Ishikawa (cell line): ENCODE results near the gene NDFIP1.

Source experiments
- CEBPB ChIP-seq: IDR thresholded peaks from 2 replicates; pipeline ENCODE4 v1.6.1; 2012
- CREB1 ChIP-seq: IDR thresholded peaks from 2 replicates; pipeline ENCODE4 v1.6.1; 2012; ENCODE audit warnings: low read depth
- EGR1 ChIP-seq: IDR thresholded peaks from 2 replicates; pipeline ENCODE4 v1.6.1; 2012
- EP300 ChIP-seq: IDR thresholded peaks from 2 replicates; pipeline ENCODE4 v1.6.1; 2012; ENCODE audit warnings: borderline replicate concordance
- FOXM1 ChIP-seq: IDR thresholded peaks from 2 replicates; pipeline ENCODE4 v1.6.1; 2012; ENCODE audit warnings: low read depth, borderline replicate concordance
- MAX ChIP-seq: IDR thresholded peaks from 2 replicates; pipeline ENCODE4 v1.6.1; 2012
- NFIC ChIP-seq: IDR thresholded peaks from 2 replicates; pipeline ENCODE4 v1.6.1; 2012
- RAD21 ChIP-seq: IDR thresholded peaks from 2 replicates; pipeline ENCODE4 v1.6.1; 2012; ENCODE audit warnings: low read depth
- REST ChIP-seq: IDR thresholded peaks from 2 replicates; pipeline ENCODE4 v1.6.1; 2012; ENCODE audit warnings: low read depth, mild to moderate bottlenecking
- TAF1 ChIP-seq: IDR thresholded peaks from 2 replicates; pipeline ENCODE4 v1.6.1; 2012; ENCODE audit warnings: low read depth, mild to moderate bottlenecking
- TCF12 ChIP-seq: IDR thresholded peaks from 2 replicates; pipeline ENCODE4 v1.6.1; 2012; ENCODE audit warnings: low read depth
- TEAD4 ChIP-seq: IDR thresholded peaks from 2 replicates; pipeline ENCODE4 v1.6.1; 2012
- USF1 ChIP-seq: IDR thresholded peaks from 2 replicates; pipeline ENCODE4 v1.6.1; 2012
- YY1 ChIP-seq: IDR thresholded peaks from 2 replicates; pipeline ENCODE4 v1.6.1; 2012; ENCODE audit warnings: low read depth
- ZBTB7A ChIP-seq: IDR thresholded peaks from 2 replicates; pipeline ENCODE4 v1.6.1; 2012; ENCODE audit warnings: low read depth

NDFIP1 gene

GRCh38 chr5:142175039-142175438, 66.5 kb downstream of the NDFIP1 start:
- TF ChIP-seq YY1 = no peak
- TF ChIP-seq FOXM1 = no peak
- no peak for TF ChIP-seq CREB1
- no peak for TF ChIP-seq ZBTB7A
- TF ChIP-seq NFIC = no peak
- no peak for TF ChIP-seq EGR1
- TF ChIP-seq RAD21 = no peak
- TF ChIP-seq MAX = no peak
- no peak for TF ChIP-seq TCF12
- no peak for TF ChIP-seq EP300
- TF ChIP-seq TEAD4 = no peak
- TF ChIP-seq TAF1 = no peak
- no peak for TF ChIP-seq CEBPB
- TF ChIP-seq USF1 = no peak
- no peak for TF ChIP-seq REST

- TF ChIP-seq USF1 (no peak), MAX (no peak), YY1 (no peak), TAF1 (no peak), NFIC (no peak), RAD21 (no peak), EP300 (no peak), CREB1 (no peak), TEAD4 (no peak), CEBPB (no peak), TCF12 (no peak), ZBTB7A (no peak), FOXM1 (no peak), EGR1 (no peak), REST (no peak)
Observed at GRCh38 chr5:142175461-142176142, 67.0 kb downstream of the NDFIP1 start.

GRCh38 chr5:142176255-142176654, 67.7 kb downstream of the NDFIP1 start:
- no peak for TF ChIP-seq CREB1
- TF ChIP-seq NFIC = no peak
- TF ChIP-seq TEAD4 = no peak
- TF ChIP-seq TCF12 = no peak
- no peak for TF ChIP-seq RAD21
- TF ChIP-seq USF1 = no peak
- TF ChIP-seq ZBTB7A = no peak
- TF ChIP-seq EGR1 = no peak
- no peak for TF ChIP-seq YY1
- TF ChIP-seq REST = no peak
- no peak for TF ChIP-seq TAF1
- no peak for TF ChIP-seq EP300
- TF ChIP-seq MAX = no peak

GRCh38 chr5:142178651-142179050, 70.1 kb downstream of the NDFIP1 start:
- no peak for TF ChIP-seq FOXM1
- no peak for TF ChIP-seq EGR1
- no peak for TF ChIP-seq CEBPB
- no peak for TF ChIP-seq MAX
- no peak for TF ChIP-seq TCF12
- no peak for TF ChIP-seq USF1
- no peak for TF ChIP-seq CREB1
